ELR (cell line): ENCODE results near the gene ABL1.
A peak's percentile ranks its signal among the peaks of the same experiment; 100 is the strongest.
"Not testable (repeated sequence)": the region's sequence is repeated elsewhere in the genome, so short reads cannot be mapped to it uniquely, and the experiment has no call there.

Experiments used
- DNase-seq: peaks from one replicate; pipeline ENCODE4 v3.0.0-alpha.2; 2015; ENCODE audit warnings: low read depth

Gene ABL1

GRCh38 chr9:130834371-130835336, at the start of gene ABL1:
TSS of gene ABL1 (plus strand) at chr9:130835254. CDS start at chr9:130835447, 193 bp downstream.
- DNase-seq = peak; percentile 96

- DNase-seq = no peak
Observed at GRCh38 chr9:130785940-130786508, 49.0 kb upstream of the ABL1 start.

- DNase-seq = no peak
Observed at GRCh38 chr9:130786526-130786925, 48.5 kb upstream of the ABL1 start.

GRCh38 chr9:130789747-130790672, 45.0 kb upstream of the ABL1 start:
- DNase-seq = no peak

- DNase-seq = no peak
Observed at GRCh38 chr9:130791303-130791894, 43.7 kb upstream of the ABL1 start.

- no peak for DNase-seq
Observed at GRCh38 chr9:130793589-130793988, 41.5 kb upstream of the ABL1 start.

- DNase-seq = not testable (repeated sequence)
Observed at GRCh38 chr9:130794021-130794420, 41.0 kb upstream of the ABL1 start.

GRCh38 chr9:130794423-130794822, 40.6 kb upstream of the ABL1 start:
- peak; percentile 50 for DNase-seq

- no peak for DNase-seq
Observed at GRCh38 chr9:130794923-130795495, 40.0 kb upstream of the ABL1 start.

- DNase-seq = not testable (repeated sequence)
Observed at GRCh38 chr9:130803116-130803515, 31.9 kb upstream of the ABL1 start.

GRCh38 chr9:130805510-130806326, 29.3 kb upstream of the ABL1 start:
- DNase-seq = no peak

- DNase-seq = no peak
Observed at GRCh38 chr9:130806327-130806716, 28.7 kb upstream of the ABL1 start.

- no peak for DNase-seq
Observed at GRCh38 chr9:130810609-130811136, 24.4 kb upstream of the ABL1 start.

- DNase-seq = no peak
Observed at GRCh38 chr9:130815242-130815808, 19.7 kb upstream of the ABL1 start.

- no peak for DNase-seq
Observed at GRCh38 chr9:130817914-130818313, 17.1 kb upstream of the ABL1 start.

GRCh38 chr9:130820135-130820738, 14.8 kb upstream of the ABL1 start:
- DNase-seq = no peak

GRCh38 chr9:130823435-130823834, 11.6 kb upstream of the ABL1 start:
- DNase-seq = no peak

GRCh38 chr9:130824079-130824478, 11.0 kb upstream of the ABL1 start:
- DNase-seq = no peak

- DNase-seq = peak; percentile 28
Observed at GRCh38 chr9:130824643-130825350, 10.3 kb upstream of the ABL1 start.
